Heart left ventricle (tissue), 16 donors: ENCODE data around the gene CHN1. TPM values are rescaled to one million over a fixed set of nuclear protein-coding genes. Genes with fewer than 3 reads are reported as not detected.

Experiments
- ATAC-seq, 4 donors: fragments of 200-7000 bp; cut with Tn5 transposase; one replicate each; pipeline ENCODE4 v1.9.1; 2020 to 2022; ENCODE audit warnings: moderate library complexity in 4 of 4, mild to moderate bottlenecking in 3 of 4, moderate number of reproducible peaks in 1 of 4
- DNase-seq, 5 donors: peaks; one replicate each; pipeline ENCODE4 v3.0.0-alpha.2; 2020
- H3K27ac ChIP-seq, 12 donors: fragments of 200-600 bp; sonication (generic) in 4 of 12; one replicate each; pipeline versions ENCODE4 v1.5.0 to v1.8.0; 2016 to 2022; ENCODE audit warnings: mild to moderate bottlenecking in 2 of 12
- H3K27me3 ChIP-seq, 9 donors: fragments of 200-600 bp; sonication (generic) in 2 of 9; one replicate each; pipeline versions ENCODE4 v1.5.1 to v1.8.0; 2016 to 2022; ENCODE audit warnings: mild to moderate bottlenecking in 3 of 9
- H3K36me3 ChIP-seq, 9 donors: fragments of 200-600 bp; sonication (generic) in 2 of 9; one replicate each; pipeline versions ENCODE4 v1.5.0 to v1.8.0; 2018 to 2022; ENCODE audit warnings: mild to moderate bottlenecking in 2 of 9
- H3K4me1 ChIP-seq, 12 donors: fragments of 200-600 bp; sonication (generic) in 4 of 12; one replicate each; pipeline versions ENCODE4 v1.5.0 to v1.8.0; 2016 to 2022; ENCODE audit warnings: mild to moderate bottlenecking in 3 of 12
- H3K4me3 ChIP-seq, 12 donors: fragments of 200-600 bp; sonication (generic) in 4 of 12; one replicate each; pipeline versions ENCODE4 v1.5.0 to v1.8.0; 2017 to 2022; ENCODE audit warnings: mild to moderate bottlenecking in 9 of 12, moderate library complexity in 4 of 12
- H3K9me3 ChIP-seq, 12 donors: fragments of 200-600 bp; sonication (generic) in 4 of 12; one replicate each; pipeline versions ENCODE4 v1.5.0 to v1.8.0; 2016 to 2022; ENCODE audit warnings: mild to moderate bottlenecking in 1 of 12
- CTCF ChIP-seq, 12 donors: fragments of 200-600 bp; sonication (generic) in 4 of 12; IDR thresholded peaks; one replicate each; pipeline versions ENCODE4 v1.5.0 to v1.8.0; 2018 to 2022; ENCODE audit warnings: antibody characterized with exemption in 12 of 12, mild to moderate bottlenecking in 5 of 12
- POLR2A ChIP-seq, 2 donors: fragments of 450-650 bp; IDR thresholded peaks; one replicate each; pipeline ENCODE4 v1.6.1; 2017; ENCODE audit warnings: antibody characterized with exemption in 2 of 2, mild to moderate bottlenecking in 2 of 2, moderate library complexity in 2 of 2
- WGBS, 4 donors: extraction: QIAGEN DNeasy Blood & Tissue Kit in 2 of 4; methylation state at CpG; one replicate each; pipeline versions ENCODE4 v1.1.5 to v1.1.7; 2013 to 2018; 5-methylcytosine and 5-hydroxymethylcytosine counted together
- intact Hi-C, 10 donors: fragments of 100-400 bp; cut with DNase I; formaldehyde crosslinking; loops; one replicate each; pipeline versions ENCODE4 v1.11.1 to v1.14.2; 2022
- polyA plus RNA-seq, 2 donors: library from polyadenylated mRNA; stranded (reverse); fragments of 200-250 nt; gene quantifications; one replicate each; pipeline ENCODE4 v1.2.3, GENCODE V29; 2013
- total RNA-seq, 9 donors: library from RNA; depleted of rRNA in 2 of 9; stranded (reverse); fragments of >200 nt in 2 of 9; fragmentation: NEBNext Ultra II Directional in 3 of 9; extraction: Animal tissue kit (Norgen Biotek cat#: 25700) in 3 of 9; gene quantifications; one replicate each; pipeline versions ENCODE4 v1.1.0 to v1.2.4, GENCODE V29; 2016 to 2023
- donor health status: ischemic (EF 13 %, LVEDD 7.1; RV severe dilation, severe dysfunction).
- donor health status: healthy with polysubstance abuse.
- donor health status: DM: no; HTN: yes; CAD: no.
- donor health status: DM: no; HTN: no; CAD: no.
- donor health status: ischemic (EF 25% LVEDD 6.9; RV normal size, moderate dysfunction).
- donor health status: ischemic (EF 25% LVEDD 5.7; RV mildly dilated, moderate dysfunction).
- donor health status: healthy.
- donor health status: DM: yes; HTN: yes; CAD: no.
- donor health status: ischemic (EF 35%, LVEDD 5.7; RV mildly dilated, moderate dysfunction).
- donor health status: nonischemic (EF 11% LVEDD 7.7; RV severe dilation, severe dysfunction).
- donor health status: DM: yes; HTN: yes; CAD: no.
- donor health status: PGD.
- donor health status: ischemic (EF 29% LVEDD 5.4; RV normal size, mild dysfunction).
- donor health status: nonischemic (EF 23%, LVEDD 6.1; RV moderate dilation, normal function).

The CHN1 gene
- total and polyA plus RNA-seq, 11 donors, result 6.9 to 24.3 (median 19.2) TPM

- WGBS, 4 donors, result 79 to 86% (median 83%) methylated on average over 7 of the region's 7 CpGs
These were observed 90.1 kb downstream of the CHN1 start for GRCh38 chr2:174914853-174915760.

GRCh38 chr2:174908284-174908683, 96.9 kb downstream of the CHN1 start:
- H3K9me3 ChIP-seq, result no peaks in the 10 kb centered on the region
- 89 to 99% (median 95%) methylated on average over 3 of the region's 3 CpGs for WGBS, 4 donors
- H3K36me3 ChIP-seq, result peaks cover 0 to 14% (median 0%) of the 10 kb centered on the region in 9 donors
- peaks cover 0 to 5% (median 0%) of the 10 kb centered on the region in 12 donors for H3K4me1 ChIP-seq
- TF ChIP-seq POLR2A (IDR thresholded peaks at IDR 0.05) (no peak), CTCF (IDR thresholded peaks at IDR 0.05) (no peak)
- H3K27ac ChIP-seq, result no peak overlapping the region
- intact Hi-C loops, result loop anchor here in 1 of 10 donors (10.0 kb wide), 1 partner anchor 133 kb away; no protein-coding TSS in a partner anchor
- no peak overlapping the region for H3K4me3 ChIP-seq
- DNase-seq (no peak), ATAC-seq (no peak)
- no peaks in the 10 kb centered on the region for H3K27me3 ChIP-seq

More at GRCh38 chr2:174914853-174915760, 90.1 kb downstream of the CHN1 start:
- Histone ChIP-seq H3K4me1 (peaks cover 0 to 10% (median 0%) of the 10 kb centered on the region in 12 donors), H3K9me3 (no peaks in the 10 kb centered on the region), H3K4me3 (no peak overlapping the region), H3K27ac (no peak overlapping the region), H3K36me3 (peaks cover 0 to 27% (median 5%) of the 10 kb centered on the region in 9 donors), H3K27me3 (no peaks in the 10 kb centered on the region)
- DNase-seq, result peak in 4 of 5 donors; percentile 18 to 61 (median 36)
- no peak for TF ChIP-seq POLR2A (IDR thresholded peaks at IDR 0.05)
- TF ChIP-seq CTCF (IDR thresholded peaks at IDR 0.05), result no peak
- ATAC-seq, result no peak
- intact Hi-C loops, result no loop called here

- no peak for ATAC-seq
- 81 to 93% (median 83%) methylated on average over 1 of the region's 1 CpG for WGBS, 4 donors
These were observed 102.0 kb downstream of the CHN1 start for GRCh38 chr2:174903264-174903556.

More at GRCh38 chr2:174903264-174903556, 102.0 kb downstream of the CHN1 start:
- intact Hi-C loops, result loop anchor here in 1 of 10 donors (10.0 kb wide), 1 partner anchor 128 kb away; no protein-coding TSS in a partner anchor
- no peak for DNase-seq
- TF ChIP-seq CTCF (IDR thresholded peaks at IDR 0.05) (no peak), POLR2A (IDR thresholded peaks at IDR 0.05) (no peak)
- Histone ChIP-seq H3K9me3 (no peaks in the 10 kb centered on the region), H3K4me3 (no peak overlapping the region), H3K27ac (no peak overlapping the region), H3K27me3 (no peaks in the 10 kb centered on the region), H3K4me1 (peaks cover 0 to 10% (median 0%) of the 10 kb centered on the region in 12 donors), H3K36me3 (no peaks in the 10 kb centered on the region)
